GM18502 (cell line): ENCODE measurements around the gene SNAI1.

Experiments
- ATAC-seq: cut with Tn5 transposase; IDR thresholded peaks from one replicate; pipeline ENCODE4 v1.9.1; 2021; ENCODE audit warnings: mild to moderate bottlenecking; ENCODE audit not compliant: unreplicated experiment, poor library complexity

The SNAI1 gene

DNA sequence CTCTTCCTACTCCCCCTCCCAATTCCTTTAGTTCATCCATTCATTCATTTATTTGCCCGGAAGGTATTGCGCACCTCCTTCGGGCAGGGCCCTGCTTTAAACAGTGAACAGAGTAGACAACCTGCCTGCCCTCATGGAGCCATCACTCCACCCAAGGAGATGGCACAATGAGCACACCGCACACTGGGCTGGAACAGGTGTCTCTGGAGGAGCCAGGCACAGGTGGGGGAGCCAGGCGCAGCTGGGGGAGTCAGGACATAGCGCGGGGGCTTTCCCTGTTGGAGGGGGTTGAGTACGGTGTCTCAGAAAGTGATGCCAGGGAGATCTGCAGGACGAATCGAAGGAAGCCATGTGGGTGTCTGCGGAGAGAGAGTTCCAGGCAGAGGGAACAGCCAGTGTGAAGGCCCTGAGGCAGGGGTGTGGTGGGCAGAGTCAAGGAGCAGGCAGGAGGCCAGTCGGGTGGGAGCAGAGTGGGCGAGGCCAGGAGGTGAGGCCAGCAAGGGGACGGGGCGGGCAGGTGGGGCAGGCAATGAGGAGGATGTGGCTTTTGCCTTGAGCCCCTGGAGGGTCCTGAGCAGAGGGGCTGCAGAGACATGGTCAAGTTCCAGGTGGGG lies 46.4 kb downstream of the SNAI1 start:
- ATAC-seq = no peak

DNA sequence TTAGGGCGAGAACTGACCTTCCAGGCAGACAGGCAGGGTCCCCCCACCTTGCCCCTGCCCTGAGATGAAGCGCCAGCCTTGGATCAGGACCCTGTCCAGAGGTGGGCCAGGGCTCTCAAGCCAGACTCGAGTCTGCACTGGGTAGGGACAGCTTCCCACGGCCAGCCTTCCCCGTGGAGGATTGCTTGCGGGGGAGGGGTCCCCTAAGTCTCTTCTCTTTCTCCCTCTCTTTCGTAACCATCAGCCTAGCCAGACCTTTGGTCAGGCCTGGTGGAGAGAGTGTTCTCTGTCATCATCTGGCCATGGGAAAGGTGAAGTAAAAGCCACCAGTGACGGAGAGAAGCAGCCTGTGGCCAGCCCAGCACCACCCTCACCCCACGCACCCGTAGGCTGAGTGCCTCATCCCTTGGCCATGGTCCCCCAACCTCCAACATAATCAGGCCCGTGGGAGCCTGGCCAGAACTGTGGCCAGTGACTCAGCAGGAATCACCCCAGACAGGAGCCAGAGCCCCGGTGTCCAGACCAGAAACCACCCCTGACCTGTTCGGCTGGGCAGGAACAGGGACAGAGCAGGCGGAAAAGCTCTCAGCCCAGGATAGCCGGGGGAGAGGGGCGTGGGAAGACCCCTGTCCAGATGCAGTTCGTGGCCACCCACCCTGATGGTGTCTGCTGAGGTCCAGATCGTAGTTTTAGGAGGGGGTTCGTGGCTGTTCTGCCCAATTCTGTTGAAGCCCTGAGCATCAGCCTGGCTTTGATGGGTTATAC lies 47.1 kb downstream of the SNAI1 start:
- no peak for ATAC-seq

DNA sequence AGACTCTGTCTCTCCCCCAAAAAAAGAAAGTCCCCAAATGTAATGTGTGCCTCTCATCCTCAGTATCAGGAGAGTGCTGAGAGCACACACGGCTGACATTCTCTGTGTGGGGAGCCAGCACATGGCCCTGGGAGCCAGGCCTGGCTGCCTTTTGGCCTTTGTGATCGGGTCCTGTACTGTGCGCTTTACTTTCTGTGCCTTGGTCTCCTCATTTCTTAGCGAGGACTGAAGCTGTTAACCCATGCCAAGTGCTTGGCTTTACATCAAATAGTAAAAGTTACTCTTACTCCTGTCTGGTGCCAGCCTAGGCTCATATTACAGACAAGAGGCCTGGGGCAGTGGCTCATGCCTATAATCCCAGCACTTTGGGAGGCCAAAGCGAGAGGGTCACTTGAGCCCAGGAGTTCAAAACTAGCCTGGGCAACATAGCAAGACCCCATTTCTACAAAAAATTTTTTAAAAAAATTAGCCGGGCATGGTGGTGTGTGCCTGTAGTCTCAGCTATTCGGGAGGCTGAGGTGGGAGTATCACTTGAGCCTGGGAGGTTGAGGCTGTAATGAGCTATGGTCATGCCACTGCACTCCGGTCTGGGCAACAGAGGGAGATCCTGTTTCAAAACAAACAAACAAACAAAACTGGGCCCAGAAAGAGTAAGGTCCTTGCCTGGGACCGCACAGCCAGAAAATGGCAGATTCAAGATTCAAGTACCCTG lies 50.3 kb downstream of the SNAI1 start:
- no peak for ATAC-seq

DNA sequence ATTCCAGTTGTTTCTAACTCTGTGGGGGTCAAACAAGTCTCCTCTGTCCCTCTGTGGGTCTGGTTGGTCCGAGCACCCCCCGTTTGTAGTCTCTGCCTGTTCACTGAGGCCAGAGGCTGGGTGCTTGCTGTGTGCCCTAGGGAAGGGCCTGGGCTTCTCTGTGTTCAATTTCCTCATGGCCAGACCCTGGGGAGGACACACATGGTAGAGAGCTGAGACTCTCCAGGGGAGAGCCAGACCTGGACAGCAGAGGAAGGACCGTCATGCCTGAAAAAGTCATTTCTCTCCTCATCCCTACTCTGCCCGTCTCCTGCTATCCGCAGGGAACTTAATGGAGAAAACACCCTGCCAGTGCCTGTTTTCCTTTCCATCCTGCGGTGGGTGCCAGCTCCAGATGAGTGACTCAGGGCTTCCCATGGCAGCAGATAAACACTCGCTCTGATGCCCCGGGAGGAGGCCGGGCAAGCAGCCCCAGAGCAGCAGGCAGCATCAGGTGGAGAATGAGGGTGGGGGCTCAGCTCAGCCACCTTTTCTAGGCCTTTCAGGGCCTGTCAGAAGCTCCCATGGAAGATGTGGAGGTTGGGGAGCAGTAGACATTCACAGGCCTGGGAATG lies 51.9 kb downstream of the SNAI1 start:
- ATAC-seq = no peak

DNA sequence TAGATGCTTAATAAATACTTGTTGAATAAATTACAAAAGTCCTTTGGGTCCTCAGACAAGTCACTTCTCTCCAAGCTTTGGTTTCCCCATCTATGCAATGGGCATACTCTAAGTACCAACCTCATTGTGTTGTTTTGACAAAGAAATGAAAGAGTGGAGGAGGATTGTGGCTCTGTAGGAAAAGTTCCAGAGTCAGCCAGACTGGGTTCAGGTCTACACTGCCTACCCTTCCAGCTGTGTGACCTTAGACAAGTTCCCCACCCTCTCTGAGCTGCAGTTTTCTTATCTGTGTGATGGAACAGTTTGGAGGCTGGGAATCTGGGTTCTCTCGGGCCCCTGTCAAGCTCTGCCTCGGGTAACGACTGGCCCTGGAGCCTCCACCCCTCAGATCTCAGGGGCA lies 53.9 kb downstream of the SNAI1 start:
- no peak for ATAC-seq

DNA sequence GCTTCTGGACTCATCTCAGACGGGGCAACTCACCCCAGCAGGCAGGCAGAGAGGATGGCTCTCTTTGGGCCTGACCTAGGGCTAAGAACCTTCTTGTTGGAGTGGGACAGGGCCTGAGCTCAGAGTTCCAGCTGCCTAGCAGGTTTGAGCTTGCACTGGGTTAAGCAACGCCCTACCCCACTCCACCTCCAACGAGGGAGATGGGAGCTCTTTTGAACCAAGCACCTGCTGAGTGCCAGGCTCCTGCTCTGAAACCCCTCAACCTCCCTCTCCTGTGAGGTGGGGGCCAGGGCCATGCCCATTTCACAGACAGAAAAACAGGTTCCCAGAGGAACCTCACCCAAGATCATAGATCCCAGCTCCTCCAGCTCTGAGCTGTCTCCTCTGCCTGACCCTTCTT lies 54.3 kb downstream of the SNAI1 start:
- no peak for ATAC-seq

DNA sequence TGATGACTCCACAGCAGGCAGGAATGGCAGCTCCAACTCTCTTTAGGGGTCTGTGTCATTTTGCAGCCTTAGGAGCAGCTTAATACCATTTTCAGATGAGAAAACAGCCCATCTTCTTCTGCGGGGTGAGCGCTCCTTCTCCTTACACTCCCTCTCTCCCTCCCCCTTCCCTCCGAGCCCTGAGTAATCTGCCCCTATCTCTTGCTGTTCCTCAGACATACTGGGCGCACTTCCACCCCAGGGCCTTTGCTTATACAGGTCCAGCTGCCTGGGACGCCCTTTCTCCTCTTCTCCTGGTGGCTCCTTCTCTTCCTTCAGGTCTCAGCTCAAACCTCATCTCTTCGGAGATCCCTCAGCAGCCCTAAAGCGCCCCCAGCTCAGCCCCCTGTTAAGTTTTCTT lies 54.8 kb downstream of the SNAI1 start:
- ATAC-seq = no peak

DNA sequence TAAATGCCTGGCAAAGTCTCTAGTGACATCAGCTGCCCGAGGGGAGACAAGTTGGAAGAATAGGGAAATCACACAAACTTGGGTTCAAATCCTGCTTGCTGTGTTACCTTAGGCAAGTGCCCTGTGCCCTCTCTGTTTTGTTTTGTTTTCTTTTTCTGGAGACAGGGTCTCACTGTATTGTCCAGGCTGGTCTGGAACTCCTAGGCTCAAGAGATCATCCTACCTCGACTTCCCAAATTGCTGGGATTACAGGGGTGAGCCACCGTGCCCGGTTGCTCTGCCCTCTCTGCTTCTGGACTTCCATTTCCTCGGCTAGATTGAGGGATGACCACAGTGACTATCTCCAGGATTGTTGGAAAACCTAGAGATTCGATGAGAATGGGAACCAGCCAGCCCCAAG lies 55.4 kb downstream of the SNAI1 start:
- no peak for ATAC-seq
